Posterior vena cava (tissue), 2 donors: ENCODE results near the gene MAP1LC3A. TPM values are rescaled to one million over a fixed set of nuclear protein-coding genes. Genes with fewer than 3 reads are reported as not detected.
"Not testable (repeated sequence)": the region's sequence is repeated elsewhere in the genome, so short reads cannot be mapped to it uniquely, and the experiment has no call there.

Experiments
- DNase-seq: peaks from one replicate; pipeline ENCODE4 v3.0.0-alpha.2; 2020; ENCODE audit warnings: low spot score
- intact Hi-C, 2 donors: fragments of 100-400 bp; cut with DNase I; formaldehyde crosslinking; loops; one replicate each; pipeline versions ENCODE4 v1.14.1 to v1.14.2; 2022 to 2023
- long read RNA-seq, 2 donors: library from polyadenylated mRNA; unstranded; transcript quantifications; one replicate each; pipeline ENCODE4 v2.0.0, GENCODE V29; 2020 to 2021
- total RNA-seq, 2 donors: library from RNA; stranded (reverse); fragmentation: NEBNext Ultra II Directional; extraction: Animal tissue kit (Norgen Biotek cat#: 25700); gene quantifications; one replicate each; pipeline ENCODE4 v1.2.1, GENCODE V29; 2021
- donor health status: DM: yes; HTN: yes; CAD: no.
- donor health status: DM: yes; HTN: yes; CAD: no.

Gene MAP1LC3A
- 10 to 100 TPM; 36.1 to 48.1 TPM for total RNA-seq
- long read RNA-seq, donor 1, transcript MAP1LC3A-201 (4 exons, 1,574 nt), result major isoform, 13 of 16 reads
- long read RNA-seq, donor 1, partial matches to known transcripts, result 2 of 16 reads
- long read RNA-seq, donor 1, other reads (novel, unspliced or antisense), result 0 of 16 reads
- long read RNA-seq, donor 2, transcript MAP1LC3A-201 (4 exons, 1,574 nt), result major isoform, 36 of 43 reads
- long read RNA-seq, donor 2, transcript MAP1LC3A-203 (5 exons, 698 nt), result minor isoform, 5 of 43 reads
- long read RNA-seq, donor 2, partial matches to known transcripts, result 0 of 43 reads
- long read RNA-seq, donor 2, other reads (novel, unspliced or antisense), result 2 of 43 reads

DNA sequence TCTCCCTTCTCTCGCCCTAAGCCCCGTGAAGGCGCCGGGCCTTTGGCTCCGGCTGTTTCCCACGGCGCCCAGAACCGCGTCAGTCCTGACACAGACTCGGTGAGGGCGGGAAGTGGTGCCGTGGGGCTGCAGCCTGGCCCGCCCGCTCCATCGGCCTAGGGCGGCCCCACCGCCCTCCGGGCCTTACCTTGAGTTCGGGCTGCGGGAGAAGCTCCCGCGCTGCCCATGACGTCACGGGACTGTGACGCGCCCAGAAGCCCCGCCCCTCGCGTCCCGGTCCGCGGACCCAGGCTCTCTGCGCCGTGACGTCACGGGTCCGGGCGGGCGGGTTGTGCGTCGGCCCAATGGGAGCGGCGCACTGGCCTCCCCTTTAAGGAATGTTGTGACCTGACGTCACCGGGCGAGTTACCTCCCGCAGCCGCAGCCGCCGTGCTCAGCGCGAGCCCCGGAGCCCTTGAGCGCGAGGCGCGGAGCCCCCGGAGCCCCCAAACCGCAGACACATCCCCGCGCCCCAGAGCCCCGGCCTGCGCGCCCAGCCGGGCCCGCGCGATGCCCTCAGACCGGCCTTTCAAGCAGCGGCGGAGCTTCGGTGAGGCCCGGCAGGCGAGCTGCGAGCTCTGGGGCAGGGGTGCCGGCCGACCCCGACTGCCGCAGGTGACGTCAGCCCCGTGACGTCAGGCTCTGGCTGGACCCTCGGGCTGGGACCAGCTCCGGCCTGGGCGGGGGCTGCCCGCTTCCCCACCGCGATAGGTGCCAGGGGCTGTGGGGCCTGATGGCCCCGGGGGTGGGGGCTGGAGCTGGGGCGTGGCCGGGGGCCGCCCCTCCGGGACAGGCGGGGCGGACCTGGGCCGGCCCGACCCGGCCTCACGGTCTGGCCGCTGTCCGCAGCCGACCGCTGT lies at the start of gene MAP1LC3A:
TSS of gene MAP1LC3A (plus strand) at position 399 of the 899 bp plus-strand sequence. CDS start at position 550, 151 bp downstream.
- intact Hi-C loops, result no loop called here
- peak; percentile 99 for DNase-seq

DNA sequence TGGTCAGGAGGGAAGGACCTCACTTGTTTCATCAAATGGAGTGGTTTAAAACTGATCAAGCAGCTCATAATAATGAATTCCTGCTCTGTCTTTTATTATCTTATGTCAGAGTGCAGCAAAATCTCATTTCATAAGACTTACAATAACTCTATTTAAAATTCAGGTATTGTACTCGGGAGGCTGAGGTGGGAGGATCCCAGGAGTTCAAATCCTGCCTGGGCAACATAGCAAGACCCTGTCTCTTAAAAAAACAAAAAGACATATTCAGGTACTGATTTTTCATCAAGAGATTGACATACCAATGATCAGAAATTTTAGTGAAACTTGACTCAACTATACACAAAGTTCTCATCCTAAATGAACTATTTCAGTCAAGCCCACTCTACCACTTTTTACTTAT lies 47.9 kb upstream of the MAP1LC3A start:
- intact Hi-C loops, result no loop called here
- no peak for DNase-seq

DNA sequence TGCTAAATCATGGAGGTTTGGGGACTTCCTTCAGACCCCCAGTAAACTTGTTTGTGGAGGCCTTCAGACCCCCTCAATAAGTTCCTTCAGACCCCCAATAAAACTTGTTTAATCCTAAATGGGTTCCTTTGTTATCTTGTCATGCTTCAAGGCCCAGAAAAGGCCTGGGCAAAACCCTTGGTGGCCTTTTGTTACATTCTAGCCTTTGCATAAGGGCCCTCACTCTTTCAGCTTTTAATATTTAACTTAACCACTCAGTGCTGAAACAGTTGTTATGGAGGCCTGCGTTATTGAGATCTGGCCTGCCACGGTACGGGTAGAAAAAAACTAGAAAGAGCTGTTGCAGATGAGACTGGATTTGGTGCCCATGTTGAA lies 46.6 kb upstream of the MAP1LC3A start:
- intact Hi-C loops, result no loop called here
- DNase-seq, result no peak

DNA sequence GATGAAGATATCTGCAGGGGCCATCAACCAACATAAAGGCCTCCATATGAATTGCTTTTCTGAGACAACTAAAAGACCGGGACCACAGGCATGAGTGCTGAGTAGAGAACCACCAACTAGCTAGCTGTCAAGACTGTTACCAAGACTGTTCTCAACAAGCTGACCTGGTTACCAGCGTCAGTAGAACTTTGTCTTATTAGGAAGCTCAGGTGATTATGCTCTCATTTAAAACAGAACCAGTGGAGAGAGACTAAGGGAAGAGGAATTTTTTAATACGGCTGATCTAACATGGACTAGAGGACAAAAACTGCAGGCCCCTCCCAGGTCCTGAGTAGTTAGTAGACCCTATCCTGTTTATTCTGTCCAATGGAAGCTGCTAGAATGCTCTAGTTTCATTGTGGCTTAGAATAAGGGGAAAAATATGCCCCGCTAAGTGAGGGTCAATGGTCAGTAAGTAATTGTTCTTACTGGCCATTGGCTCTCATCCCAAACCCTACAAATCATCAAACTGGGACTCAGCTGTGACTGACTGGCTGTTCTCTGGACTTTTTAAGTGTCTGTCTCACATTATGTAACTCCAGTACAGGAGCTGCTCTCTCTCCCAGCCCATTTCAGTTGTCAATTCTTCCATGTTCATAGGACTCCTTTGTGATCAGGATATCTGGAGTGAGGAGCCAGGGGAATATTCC lies 46.1 kb upstream of the MAP1LC3A start:
- intact Hi-C loops, result no loop called here

DNA sequence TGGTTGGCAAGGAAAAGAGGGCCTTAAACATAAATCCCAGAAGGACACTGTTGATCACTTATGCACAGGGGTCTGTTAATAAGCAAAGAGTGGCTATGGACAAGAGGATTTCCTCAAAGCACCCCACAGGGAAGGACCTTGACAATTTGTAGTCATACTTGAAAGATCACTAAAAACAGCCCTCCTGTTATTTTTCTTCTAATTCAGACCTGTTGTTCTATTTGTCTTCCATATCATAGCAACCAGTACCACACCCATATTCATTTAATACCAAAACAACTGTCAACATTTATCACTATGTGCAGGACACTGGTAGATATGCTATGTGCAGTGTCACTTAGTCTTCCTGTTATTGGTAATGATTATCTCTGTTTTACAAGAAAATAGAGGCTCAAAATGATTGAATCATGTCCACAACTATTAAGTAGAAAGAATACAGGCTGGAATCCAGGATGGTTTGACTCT lies 45.5 kb upstream of the MAP1LC3A start:
- intact Hi-C loops, result no loop called here

More for the DNA sequence above, 46.1 kb upstream of the MAP1LC3A start:
- DNase-seq, result no peak

DNA sequence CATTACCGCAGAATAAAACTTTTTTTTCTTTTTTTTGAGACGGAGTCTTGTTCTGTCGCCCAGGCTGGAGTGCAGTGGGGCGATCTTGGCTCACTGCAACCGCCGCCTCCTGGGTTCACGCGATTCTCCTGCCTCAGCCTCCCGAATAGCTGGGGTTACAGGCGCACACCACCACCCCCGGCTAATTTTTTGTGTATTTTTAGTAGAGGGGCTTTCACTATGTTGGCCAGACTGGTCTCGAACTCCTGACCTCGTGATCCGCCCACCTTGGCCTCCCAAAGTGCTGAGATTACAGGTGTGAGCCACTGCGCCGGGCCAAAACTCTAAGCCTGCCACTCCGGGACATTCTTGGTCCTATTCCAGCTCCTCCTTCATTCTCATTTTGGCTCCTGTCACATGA lies 44.5 kb upstream of the MAP1LC3A start:
- DNase-seq, intact Hi-C loops: not testable (repeated sequence)

More for the DNA sequence above, 45.5 kb upstream of the MAP1LC3A start:
- DNase-seq, result no peak

DNA sequence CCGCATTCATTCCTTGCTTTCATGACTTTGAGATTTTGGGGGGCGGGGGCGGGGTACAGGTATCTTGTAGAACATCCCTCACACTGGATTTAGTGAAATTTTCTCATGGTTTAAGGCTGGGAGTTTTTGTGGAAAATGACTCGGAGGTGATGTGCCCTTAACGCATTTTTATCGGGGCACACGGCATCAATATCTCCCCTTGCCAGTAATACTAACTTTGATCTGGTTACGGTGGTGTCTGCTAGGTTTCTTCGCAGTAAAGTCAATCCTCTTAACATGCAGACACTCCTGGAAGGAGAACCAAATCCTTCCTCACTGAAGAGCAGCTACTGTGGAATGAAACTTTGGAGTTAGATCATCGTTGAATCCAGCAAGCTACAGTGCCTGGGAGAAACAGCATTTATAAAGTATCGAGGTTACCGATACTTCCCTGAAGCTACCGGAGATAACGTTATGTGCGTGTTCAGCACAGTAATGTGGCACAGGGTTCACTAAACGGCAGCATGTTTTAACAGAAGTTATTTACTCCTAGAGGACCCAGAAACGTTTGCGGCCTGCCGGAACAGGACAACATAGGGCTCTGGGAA lies 43.5 kb upstream of the MAP1LC3A start:
- intact Hi-C loops, result no loop called here
- no peak for DNase-seq

DNA sequence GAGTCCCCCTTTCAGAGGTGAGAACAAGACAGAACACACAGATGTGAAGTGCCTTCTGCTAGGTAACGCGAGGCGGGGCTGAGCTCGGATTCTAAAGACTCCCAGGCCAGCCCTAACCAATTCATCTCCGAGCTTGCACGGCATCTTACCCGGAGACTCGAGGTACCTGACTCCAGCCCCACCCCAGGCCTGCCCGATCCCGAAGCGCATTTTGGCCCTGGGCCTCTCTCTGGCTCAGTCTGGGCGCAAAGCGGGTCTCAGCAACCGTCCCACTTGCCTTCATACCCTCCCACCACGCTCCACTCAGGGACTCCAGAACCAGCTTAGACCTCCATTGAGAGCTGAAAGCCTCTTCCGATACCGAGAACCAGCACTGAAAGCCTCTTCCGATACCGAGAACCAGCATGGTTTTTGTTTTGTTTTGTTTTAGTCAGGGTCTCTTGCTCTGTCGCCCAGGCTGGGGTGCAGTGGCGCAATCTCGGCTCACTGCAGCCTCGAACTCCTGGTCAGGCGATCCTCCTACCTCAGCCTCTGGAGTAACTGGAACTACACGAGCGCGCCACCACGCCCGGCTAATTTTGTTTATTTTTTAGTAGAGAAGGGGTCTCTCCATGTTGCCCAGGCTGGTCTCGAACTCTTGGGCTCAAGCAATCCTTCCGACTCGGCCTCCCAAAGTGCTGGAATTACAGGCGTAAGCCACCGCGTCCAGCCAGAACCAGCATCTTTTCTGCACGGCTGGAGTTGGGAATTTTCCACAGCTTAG lies 42.9 kb upstream of the MAP1LC3A start:
- intact Hi-C loops, result no loop called here
- no peak for DNase-seq

DNA sequence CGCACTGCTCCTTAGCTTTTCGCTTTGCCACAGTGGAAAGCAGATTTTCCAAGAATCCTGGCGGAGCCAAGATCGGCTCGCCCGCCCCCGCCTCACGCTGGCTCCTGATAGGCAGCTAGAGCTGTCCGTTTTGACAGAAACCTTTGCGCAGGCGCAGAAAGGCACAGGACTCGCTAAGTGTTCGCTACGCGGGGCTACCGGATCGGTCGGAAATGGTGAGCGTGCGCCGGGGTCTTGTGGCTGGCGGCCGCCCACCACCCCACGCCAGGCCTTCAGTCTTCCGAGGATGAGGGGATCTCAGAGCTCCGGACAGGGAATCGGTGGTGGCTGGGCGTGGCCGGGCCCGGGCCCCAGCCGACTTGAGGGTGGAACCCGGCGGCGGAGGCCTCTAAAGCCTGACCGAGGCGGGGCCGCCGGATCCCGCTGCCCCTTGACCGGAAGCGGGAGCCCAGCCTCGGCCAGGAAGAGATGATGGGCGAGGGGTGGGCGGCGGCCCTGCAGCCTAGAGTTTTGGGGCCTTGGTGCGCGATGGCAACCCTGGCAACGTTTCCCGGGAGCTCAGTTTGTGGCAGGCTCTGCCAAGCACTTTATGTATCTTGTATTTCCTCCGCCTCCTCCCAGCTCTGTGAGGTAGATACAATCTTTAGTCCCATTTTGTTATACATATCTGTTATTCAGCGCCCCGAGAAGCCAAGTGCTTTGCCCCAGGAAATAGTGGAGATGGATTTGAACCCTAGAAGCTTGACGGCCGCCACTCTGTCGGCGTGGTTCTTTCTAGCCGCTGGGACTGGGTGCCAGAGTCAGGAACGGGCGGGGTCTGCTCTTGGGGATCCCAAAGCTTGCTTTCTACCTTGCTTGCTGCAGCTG lies 42.0 kb upstream of the MAP1LC3A start, which contains the start of gene DYNLRB1:
TSS of gene DYNLRB1 (plus strand) at position 176 of the 867 bp plus-strand sequence. CDS start at position 213, 37 bp downstream.
- intact Hi-C loops, result no loop called here

DNA sequence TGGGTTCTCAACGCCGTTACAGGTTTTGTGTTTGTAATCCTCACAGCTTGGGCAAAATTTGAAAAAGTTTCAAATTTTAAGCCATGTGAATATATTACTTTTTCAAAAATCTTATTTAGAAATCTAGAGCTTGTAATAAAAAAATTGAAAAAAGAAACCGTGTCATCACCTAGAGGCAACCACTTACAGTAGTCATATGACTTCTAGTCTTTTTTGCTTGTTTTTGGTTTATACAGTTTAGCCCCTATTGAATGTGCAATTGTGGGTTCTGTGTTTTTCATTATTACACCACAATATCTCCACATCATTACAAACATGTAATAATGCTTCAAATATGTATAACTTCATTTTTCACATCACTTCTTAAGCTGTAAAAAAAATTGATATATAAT lies 41.4 kb upstream of the MAP1LC3A start:
- DNase-seq, result no peak
- intact Hi-C loops, result no loop called here

More for the DNA sequence above, 42.0 kb upstream of the MAP1LC3A start, which contains the start of gene DYNLRB1:
- DNase-seq, result peak; percentile 99

DNA sequence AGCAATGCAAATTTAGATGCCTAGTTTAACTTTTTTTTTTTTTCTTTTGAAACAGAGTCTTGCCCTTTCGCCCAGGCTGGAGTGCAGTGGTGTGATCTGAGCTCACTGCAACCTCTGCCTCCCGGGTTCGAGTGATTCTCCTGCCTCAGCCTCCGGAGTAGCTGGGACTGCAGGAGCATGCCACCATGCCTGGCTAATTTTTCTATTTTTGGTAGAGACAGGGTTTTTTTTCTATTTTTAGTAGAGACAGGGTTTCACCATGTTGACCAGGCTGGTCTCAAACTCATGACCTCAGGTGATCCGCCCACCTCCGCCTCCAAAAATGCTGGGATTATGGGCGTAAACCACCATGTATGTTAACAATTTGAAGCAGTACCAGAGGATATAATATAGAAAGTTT lies 39.7 kb upstream of the MAP1LC3A start:
- DNase-seq, intact Hi-C loops: not testable (repeated sequence)

DNA sequence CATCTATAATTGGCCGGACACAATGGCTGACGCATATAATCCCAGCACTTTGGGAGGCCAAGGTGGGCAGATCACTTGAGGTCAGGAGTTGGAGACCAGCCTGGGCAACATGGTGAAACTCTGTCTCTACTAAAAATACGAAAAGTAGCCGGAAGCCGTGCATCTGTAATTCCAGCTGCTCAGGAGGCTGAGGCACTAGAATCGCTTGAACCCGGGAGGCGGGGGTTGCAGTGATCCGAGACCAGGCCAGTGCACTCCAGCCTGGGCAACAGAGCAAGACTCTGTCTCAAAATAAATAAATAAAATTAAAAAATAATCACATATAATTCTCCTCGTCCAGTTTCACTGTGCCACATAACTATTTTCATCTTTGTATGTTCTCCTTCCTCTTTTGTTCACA lies 38.7 kb upstream of the MAP1LC3A start:
- DNase-seq, result not testable (repeated sequence)
- intact Hi-C loops, result loop anchor here in 1 of 2 donors (10.0 kb wide), 1 partner anchor 205 kb away; no protein-coding TSS in a partner anchor

DNA sequence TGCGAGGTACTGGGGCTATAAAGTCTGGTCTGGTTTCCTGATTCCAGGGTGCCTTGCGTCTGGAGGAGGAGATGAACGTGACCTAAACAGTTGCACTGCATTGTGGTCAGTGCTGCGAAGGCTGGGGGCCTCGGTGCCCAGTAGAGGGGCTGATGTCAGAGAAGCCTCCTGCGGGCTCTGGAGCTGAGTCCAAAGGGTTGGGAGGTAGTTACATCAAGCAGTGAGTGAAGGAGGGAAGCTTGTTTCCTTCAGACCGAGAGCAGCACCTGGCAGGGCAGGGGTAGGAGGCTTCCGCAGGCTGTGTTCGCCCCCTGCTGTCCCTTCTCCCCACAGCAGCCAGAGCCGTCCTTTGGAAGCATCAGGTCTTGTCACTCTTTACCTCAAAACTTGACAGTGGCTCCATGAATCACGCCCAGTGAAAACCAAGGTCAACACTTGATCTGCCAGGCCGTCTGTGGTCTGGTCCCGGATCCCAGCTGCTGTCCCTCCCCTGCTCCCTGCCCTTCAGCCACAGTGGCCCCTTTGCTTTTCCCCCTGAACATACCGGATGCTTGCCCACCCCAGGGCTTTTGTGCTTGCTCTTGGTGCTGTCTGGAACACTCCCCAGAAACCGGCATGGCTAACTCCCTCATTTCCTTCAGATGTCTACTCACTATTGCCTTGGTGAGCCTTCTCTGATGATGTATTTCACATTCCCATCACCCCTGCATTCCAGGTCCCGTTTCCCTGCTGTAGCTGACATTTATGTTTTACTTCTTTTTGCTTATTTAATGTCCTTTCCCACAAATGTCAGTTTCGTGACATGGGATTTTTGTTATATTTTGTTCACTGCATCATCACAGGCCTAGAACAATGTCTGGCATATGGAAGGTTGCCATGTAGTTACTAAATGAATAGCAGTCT lies 35.3 kb upstream of the MAP1LC3A start:
- intact Hi-C loops, result loop anchor here in 1 of 2 donors (10.0 kb wide), 1 partner anchor 208 kb away; no protein-coding TSS in a partner anchor

DNA sequence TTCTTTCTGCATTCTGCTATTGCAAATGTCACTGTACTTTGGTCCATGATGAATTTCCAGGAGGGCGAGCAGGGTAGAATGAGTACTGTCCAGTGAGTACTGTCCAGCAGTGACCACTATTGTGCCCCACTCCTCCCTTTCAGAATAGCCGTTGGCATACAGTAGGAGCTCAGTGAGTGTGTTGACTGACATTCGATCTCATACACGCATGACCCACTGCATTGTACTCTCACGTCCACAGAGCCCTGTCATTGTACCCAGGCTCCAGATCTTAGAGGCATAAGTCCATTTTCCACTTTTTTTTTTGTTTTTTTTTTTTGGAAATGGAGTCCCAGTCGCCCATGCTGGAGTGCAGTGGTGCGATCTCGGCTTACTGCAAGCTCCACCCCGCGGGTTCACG lies 34.1 kb upstream of the MAP1LC3A start:
- intact Hi-C loops, result loop anchor here in 1 of 2 donors (10.0 kb wide), 1 partner anchor 210 kb away; no protein-coding TSS in a partner anchor
- no peak for DNase-seq

More for the DNA sequence above, 35.3 kb upstream of the MAP1LC3A start:
- DNase-seq, result no peak

DNA sequence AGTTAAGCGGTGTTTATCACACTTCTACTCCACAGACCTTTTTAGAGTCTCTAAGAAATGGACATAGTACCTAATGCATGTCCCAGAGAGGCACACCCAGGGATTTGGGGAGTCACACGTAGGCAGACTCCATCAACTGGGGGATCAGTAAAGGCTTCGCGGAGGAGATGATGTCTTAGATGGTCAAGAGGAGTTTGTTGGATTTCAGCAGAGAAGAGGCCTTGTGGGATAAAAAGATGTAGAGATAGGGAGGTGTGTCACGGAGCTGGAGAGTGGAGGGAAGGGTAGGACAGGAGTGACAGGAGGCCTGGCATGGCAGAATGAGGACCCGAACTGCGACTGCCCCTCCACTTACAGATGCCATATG lies 33.2 kb upstream of the MAP1LC3A start:
- no peak for DNase-seq
- intact Hi-C loops, result loop anchor here in 1 of 2 donors (10.0 kb wide), 1 partner anchor 211 kb away; no protein-coding TSS in a partner anchor
